ENCODE results near the gene UBE2V1.

UBE2V1 gene

GRCh38 chr20:50032955-50033666, 79.8 kb downstream of the UBE2V1 start:
- no peak for TF ChIP-seq GATA2 (IDR thresholded peaks at IDR 0.05; ENCODE audit: low read depth, low read length)
- no peak for TF ChIP-seq GATA3 (IDR thresholded peaks at IDR 0.05; ENCODE audit: low read depth, low read length)

Data from SH-SY5Y (cell line).